GM18858 (cell line): ENCODE data around the gene GRHL1.

Experiments
- ATAC-seq: cut with Tn5 transposase; IDR thresholded peaks from one replicate; pipeline ENCODE4 v1.9.1; 2021; ENCODE audit not compliant: unreplicated experiment

The GRHL1 gene

DNA sequence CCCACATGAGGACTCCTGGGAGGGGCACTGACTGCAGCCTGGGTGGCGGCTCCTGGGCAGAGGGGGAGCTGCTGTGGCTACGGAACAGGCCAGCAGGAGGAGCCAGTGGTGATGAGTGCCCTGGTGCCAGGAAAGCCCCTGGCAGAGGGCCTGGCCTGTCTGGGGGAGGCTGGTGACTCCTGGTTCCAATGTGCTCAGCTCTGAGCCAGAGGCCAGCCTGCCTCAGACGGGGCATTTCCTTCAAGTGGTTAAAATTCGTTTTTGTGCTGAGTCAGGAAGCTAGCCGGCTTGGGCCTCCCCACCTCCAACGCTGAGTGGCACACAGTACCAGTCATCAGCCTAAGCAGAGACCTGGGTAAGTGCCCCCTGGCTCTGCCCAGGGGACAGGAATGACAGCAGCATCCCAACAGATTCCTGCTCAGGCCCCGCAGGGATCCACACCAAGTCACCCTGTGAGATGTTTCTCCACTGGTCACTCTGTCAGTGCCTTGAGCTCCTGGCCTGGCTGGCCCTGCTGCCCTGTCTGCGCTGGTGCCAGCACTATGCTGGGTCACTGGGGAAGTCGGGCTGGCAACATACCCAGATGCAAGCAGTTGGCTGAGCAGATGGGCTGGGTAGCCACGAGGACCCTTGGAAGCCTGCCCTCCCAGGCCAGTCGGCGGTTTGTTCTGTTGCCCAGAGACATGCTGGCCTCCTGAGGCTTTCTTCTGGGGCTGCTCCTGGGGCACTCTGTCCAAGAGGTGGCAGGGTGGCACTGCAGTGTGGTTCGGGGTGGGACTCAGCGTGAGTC is 84.8 kb downstream of the GRHL1 start:
- peak; percentile 40 for ATAC-seq

DNA sequence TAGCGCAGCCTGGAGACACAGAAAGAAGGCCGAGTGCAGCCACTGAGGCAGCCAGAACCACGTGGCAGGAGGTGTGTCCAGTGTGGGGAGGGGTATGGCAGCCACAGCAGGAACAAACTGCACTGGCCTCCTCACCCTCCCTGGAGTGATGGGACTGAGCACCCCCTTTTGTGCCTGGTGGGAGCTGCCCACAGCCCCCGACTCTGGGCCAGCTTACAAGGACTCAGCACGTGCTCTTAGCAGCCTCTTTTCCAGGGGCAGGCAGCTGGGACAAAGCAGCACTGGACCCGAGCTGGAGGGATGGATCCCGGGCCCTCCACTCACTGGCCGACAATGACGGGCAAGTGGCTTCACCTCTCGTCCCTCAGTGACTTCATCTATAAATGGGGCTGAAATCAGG is 86.6 kb downstream of the GRHL1 start:
- ATAC-seq: no peak

DNA sequence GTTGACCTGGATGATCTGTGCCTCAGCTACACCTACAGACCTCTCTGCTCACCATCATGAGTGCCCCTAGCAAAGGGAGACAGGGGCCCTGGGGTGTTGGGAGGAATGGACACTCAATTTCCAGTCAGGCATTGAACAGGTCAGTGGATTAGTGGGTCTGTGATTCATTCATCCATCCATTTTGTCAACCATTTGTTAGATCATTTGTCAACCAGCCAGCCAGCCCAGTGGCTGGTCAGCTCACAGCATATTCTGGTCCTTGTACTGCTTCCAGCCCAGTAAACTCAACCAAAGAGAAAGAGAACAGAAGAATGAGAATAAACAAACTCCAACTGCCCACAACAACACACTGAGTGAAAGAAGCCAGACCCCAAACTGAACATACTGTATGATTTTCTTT is 87.2 kb downstream of the GRHL1 start:
- ATAC-seq: no peak

DNA sequence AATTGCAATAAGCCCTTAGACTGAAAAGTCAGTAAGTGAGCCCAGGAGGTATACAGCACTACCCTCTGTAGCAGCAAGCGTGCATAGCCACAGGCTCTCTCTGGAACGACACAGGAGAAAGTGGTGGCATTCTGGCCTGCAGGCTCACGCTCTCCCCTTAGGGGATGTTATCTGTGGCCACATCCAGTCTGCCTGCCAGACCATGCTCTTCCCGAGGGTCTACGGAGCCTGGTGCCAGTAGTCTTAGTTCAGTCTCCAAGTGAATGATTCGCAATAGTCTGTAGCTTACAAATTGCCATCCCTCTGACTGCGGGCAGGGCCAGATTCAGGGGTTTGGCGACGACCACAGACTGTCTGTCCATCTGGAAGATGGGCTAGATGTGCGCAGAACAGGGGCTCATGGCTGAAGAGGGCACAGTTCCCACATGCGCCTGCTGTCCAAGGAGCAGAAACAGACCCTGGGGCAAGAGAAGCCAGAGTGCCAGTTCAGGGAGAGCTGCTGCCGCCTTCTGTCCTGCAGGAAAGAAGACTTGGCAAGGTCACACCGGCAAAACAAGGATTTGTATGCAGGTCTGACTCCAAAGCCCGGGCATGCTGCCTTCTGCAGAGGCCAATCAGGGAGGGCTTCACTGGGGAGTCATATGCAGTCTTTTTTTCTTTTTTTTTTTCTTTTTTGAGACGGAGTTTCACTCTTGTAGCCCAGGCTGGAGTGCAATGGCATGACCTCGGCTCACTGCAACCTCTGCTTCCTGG is 88.3 kb downstream of the GRHL1 start:
- ATAC-seq: no peak

DNA sequence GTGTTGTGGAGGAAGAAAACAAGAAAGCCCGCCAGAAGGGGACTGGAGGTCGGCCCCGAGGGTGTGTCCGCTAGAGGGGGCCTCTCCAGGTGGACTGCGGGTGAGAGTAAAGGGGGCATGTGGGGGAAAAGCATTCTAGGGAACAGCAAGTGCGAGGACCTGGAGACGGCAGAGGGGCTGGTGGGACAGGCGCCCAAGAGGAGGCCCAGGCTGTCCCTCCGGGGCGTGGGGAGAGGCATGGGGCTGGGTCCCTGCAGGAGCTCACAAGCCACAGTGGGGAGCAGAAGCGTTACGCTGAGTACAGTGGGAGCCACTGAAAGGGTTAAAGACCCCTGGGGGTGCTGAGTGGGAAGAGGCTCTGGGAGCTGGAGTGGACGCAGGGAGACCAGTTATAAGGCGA is 90.2 kb downstream of the GRHL1 start:
- no peak for ATAC-seq

DNA sequence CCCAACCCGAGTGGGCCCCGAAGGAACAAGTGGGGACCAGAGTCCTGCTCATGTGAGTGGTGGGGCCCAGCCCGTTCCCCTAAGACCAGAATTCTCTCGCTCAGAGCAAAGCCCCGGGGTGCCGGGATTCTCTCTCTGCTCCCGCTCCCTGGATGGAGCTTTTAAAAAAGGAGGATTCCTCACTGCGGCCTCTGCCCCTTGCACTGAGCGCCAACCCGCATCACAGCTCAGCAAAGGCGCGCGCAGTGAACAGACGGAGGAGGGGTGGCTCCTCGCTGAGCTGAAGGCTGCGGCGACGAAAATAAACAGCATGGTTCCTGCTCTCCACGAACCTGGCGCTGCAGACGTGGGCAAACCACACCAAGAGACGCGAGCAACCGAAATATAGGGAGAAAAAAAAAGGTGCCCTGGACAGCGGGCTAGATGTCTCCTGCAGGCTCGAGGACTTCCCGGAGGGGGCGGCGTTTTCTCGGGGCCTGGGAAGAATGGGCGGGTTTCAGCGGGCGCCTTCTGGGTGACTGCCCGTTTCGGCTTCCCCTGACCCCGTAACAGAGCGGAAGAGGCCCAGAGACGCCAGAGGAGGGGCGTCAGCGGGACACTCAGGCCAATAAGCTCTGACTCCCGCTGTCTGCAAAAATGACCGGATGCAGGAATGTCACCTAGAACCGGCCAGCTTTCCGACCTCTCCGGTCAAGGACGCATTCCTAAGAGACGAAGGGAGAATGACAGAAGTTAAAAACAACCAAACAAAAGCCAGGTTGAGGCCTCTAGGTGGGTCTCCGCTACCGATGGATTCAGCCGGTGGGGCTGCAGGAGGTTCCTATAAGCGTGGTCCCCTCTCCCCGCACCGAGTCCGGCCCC is 91.0 kb downstream of the GRHL1 start:
- ATAC-seq: no peak

DNA sequence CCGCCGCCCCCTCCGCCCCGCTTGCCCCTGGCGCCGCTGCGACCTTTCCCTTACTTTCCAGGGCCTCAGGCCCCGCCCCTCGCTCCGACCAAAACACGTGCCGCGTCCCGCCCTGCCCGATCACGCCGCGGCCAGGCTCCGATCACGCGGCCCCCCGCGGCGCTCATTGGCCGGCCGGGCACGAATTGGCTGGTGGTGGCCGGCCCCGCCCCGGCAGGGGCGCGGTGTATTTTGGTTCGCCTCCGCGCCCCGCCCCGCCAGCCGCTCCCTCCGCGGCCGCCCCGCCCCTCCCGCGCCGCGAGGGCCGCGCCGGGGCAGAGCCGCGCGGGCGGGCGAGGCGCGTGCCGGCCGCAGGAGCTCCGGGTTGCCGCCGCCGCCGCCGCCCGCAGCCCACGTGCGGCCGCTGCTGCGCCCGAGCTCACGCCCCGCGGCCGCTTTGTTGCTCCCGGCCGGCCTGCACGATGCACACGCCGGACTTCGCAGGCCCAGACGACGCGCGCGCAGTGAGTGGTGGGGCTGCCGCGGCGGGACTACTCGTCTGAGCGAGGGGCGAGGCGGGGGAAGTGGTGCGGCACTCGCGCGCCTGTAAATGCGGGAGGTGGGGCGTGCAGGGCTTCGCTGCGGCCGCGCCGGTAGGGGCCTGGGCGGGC is 91.9 kb downstream of the GRHL1 start, which contains the start of gene KLF11:
Gene KLF11, plus strand, starts transcription at position 295 of the 650 bp plus-strand sequence. Its CDS starts 167 bp downstream, at position 462.
- ATAC-seq: peak; percentile 43

DNA sequence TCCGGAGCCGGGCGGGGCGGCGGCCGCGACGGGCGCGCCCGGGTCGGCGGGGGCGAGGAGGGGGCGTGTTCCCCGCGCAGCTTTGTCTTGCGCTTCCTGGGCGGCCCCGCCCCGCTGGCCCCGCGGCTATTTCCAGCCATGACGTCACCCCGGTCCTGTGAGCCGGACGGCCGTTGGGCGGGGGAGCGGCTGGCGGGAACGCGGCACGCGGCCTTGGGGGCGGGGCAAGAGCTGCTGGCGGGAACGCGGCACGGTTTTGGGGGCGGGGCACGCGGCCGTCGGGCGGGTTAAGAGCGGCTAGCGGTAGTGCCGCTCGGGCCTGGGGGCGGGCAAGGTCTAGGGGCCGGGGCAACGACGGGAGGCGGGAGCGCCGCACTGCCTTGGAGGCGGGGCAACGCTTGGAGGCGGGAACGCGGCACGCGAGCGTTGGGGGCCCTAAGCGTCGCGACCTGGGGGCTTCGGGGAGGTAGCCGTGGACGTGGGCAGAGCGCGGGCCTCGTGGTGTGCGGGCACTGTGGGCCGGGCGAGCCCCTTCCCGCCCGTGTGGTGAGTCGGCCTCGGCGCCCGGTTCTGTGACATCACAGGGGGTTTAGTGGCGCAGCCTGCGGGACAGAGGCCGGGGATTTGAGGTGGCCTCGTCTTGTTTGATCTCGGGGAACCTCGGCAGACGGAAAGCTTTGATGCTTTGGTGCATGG is 92.6 kb downstream of the GRHL1 start:
- ATAC-seq: peak; percentile 30

DNA sequence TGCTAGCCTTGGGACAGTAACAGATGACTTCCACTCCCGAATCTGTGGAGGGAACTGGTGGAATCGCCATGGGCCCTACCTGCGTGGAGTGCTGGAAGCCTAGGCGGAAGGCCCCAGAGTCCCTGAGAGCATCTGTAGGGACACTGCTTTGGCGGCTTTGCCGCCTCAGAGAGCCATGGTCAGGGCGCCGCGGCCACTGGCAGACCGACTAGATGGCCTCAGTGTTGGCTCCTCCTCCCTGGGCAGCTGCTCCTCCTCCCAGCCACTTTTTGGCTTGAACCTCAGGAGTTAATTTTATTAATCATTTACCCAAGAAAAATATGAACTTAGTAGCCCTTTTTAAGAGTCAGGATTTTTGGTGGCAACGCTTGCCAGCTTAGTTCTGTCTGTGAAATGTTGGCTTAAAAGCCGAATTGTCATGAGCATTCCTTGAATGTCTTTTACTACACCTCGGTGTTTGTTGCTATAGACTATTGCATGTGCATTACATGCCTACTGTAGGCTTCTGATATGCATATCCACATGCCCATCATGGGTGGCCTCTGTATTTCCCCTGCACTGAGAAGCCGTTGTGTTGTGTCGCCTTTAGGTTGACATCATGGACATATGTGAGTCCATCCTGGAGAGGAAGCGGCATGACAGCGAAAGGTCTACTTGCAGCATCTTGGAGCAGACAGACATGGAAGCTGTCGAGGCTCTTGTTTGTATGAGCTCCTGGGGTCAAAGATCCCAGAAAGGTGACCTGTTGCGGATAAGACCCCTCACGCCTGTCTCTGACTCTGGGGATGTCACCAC is 94.3 kb downstream of the GRHL1 start:
- no peak for ATAC-seq

DNA sequence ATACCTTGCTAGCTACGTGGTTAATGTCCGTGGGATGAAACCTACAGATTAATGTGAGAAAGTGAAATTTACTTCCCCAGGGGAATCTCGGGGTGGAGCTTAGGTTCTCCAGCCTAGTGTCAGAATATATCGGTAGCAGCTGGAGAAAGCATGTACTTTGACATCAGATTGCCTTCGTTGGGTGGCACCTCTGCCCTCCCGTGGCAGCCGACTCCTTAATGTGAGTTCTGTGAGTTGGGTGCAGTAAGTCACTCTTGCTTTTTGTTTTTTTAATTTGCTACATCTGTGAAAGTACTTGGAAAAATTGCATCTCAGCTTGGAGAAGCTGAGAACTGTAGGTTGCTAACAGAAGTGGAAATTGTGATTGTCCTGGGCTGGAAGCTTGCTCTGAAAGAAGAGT is 95.4 kb downstream of the GRHL1 start:
- ATAC-seq: no peak

DNA sequence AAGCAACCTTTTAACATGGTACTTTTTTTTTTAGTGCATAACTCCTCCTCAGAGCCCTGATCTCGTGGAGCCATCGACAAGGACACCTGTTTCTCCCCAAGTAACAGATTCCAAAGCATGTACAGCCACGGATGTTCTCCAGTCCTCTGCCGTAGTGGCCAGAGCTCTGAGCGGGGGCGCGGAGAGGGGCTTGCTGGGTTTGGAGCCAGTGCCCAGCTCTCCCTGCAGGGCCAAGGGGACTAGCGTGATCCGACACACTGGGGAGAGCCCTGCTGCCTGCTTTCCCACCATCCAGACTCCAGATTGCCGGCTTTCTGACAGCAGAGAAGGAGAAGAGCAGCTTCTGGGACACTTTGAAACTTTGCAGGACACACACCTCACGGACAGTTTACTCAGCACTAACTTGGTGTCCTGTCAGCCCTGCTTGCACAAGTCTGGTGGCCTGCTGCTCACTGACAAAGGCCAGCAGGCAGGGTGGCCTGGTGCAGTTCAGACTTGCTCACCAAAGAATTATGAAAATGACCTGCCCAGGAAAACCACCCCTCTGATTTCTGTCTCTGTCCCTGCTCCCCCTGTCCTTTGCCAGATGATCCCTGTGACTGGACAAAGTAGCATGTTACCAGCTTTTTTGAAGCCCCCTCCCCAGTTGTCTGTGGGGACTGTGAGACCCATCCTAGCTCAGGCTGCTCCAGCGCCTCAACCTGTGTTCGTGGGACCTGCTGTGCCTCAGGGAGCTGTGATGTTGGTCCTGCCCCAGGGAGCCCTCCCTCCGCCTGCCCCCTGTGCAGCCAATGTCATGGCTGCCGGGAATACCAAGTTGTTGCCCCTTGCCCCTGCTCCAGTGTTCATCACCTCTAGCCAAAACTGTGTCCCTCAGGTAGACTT is 96.4 kb downstream of the GRHL1 start:
- ATAC-seq: no peak

DNA sequence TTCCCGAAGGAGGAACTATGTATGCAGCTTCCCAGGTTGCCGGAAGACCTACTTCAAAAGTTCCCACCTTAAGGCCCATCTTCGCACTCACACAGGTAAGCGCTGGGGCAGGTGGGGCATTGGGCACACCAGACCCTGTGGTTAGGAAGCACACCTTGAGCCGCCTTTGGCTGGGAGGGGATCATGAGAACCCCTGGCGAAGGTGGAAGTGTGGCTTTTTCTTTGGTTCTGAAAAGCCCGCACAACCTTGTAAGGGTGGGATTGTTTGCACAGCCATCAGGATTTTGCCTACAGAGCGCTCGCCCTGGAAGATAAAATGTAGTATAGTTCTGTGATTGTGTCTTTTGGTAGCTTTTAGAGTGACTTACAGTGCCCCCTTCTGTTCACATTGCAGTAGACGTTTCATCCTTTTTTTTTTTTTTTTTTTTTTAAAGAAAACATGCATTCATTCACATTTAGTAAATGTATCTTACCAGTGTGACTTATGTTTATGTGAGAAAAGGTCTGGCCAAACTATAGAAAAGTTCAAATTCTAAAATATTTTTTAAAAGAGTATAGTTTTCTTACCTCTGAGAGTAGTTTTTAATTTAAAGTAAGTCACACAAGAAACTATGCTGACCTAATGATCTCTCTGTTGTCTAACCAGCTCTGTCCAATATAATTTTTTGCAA is 97.1 kb downstream of the GRHL1 start:
- ATAC-seq: no peak
